Measurements from ENCODE around the gene CRYAB.

- no peak for TF ChIP-seq CTCF (conservative IDR thresholded peaks at IDR 0.05; ENCODE audit: low read depth, low read length)
- no peak for TF ChIP-seq POLR2A (IDR thresholded peaks at IDR 0.05; ENCODE audit: low read depth, low read length)
- no peak for TF ChIP-seq SMC3 (IDR thresholded peaks at IDR 0.05; ENCODE audit: low read depth, low read length)
- TF ChIP-seq CHD1 (IDR thresholded peaks at IDR 0.05; ENCODE audit: low read depth, low read length): no peak
- no peak for TF ChIP-seq MAZ (IDR thresholded peaks at IDR 0.05; ENCODE audit: borderline replicate concordance, low read depth, low read length)
- TF ChIP-seq RFX5 (IDR thresholded peaks at IDR 0.05; ENCODE audit: low read depth, low read length): no peak
- no peak for TF ChIP-seq BHLHE40 (IDR thresholded peaks at IDR 0.05; ENCODE audit: low read depth, low read length)
- no peak for TF ChIP-seq CEBPB (IDR thresholded peaks at IDR 0.05; ENCODE audit: low read depth, low read length)
- TF ChIP-seq ELK1 (IDR thresholded peaks at IDR 0.05; ENCODE audit: borderline replicate concordance, low read depth, low read length): no peak
- no peak for TF ChIP-seq NFE2L2 (IDR thresholded peaks at IDR 0.05; ENCODE audit: low read depth, low read length)
- no peak for TF ChIP-seq RAD21 (IDR thresholded peaks at IDR 0.05; ENCODE audit: low read length)
- no peak for TF ChIP-seq RCOR1 (IDR thresholded peaks at IDR 0.05; ENCODE audit: insufficient replicate concordance, low read length)
- TF ChIP-seq MAFK (IDR thresholded peaks at IDR 0.05; ENCODE audit: low read depth, low read length): no peak
- TF ChIP-seq MXI1 (IDR thresholded peaks at IDR 0.05; ENCODE audit: borderline replicate concordance, low read depth, low read length): no peak
These were observed 2.2 kb downstream of the CRYAB start for GRCh38 chr11:111909378-111909777.
